ENCODE data around the gene NPHS1.
"Not testable (repeated sequence)": the region's sequence is repeated elsewhere in the genome, so short reads cannot be mapped to it uniquely, and the experiment has no call there.

Gene NPHS1

DNA sequence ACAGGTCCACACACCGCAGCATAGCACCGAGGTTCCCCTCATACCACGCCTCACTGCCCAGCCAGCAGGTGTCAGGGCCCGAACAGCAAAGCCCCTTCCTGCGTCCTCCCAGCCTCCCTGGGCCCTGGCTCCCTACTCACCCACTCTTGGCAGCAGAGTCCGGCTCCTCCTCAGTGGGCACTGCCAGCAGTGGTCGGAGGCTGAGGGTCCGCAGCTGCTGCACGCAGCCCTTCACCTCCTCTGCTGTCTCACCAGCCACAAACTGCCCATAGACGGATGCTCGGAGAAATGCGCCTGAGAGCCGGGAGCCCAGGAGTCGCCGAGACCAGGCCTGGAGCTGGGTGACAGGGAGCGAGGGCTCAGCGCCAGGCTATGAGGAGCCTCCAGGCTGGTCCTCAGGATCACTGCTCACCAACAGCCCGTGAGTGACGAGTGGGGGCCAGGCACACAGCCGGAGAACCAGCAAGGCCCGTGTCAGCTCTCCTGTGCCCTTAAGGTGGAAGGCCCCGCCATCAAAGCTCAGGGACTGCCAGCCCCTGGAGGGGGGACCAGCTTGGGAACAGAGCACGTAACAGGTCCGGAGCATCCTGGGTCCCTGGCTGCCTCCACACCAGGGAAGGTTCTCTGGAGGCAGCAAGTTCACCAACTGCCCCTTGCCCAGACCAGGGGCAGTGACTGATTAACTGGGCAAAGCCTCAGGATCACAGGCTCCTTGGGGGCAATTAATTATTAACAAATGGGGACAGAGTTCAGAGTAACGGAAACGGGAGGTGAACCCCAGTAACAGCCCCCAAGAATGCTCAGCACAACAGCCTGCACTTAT lies 39.9 kb downstream of the NPHS1 start, which contains the start of gene PRODH2:
Gene PRODH2, minus strand, starts transcription at position 626 of the 823 bp plus-strand sequence. Its CDS starts 40 bp downstream, at position 586.
- peak; percentile 36 for DNase-seq

DNA sequence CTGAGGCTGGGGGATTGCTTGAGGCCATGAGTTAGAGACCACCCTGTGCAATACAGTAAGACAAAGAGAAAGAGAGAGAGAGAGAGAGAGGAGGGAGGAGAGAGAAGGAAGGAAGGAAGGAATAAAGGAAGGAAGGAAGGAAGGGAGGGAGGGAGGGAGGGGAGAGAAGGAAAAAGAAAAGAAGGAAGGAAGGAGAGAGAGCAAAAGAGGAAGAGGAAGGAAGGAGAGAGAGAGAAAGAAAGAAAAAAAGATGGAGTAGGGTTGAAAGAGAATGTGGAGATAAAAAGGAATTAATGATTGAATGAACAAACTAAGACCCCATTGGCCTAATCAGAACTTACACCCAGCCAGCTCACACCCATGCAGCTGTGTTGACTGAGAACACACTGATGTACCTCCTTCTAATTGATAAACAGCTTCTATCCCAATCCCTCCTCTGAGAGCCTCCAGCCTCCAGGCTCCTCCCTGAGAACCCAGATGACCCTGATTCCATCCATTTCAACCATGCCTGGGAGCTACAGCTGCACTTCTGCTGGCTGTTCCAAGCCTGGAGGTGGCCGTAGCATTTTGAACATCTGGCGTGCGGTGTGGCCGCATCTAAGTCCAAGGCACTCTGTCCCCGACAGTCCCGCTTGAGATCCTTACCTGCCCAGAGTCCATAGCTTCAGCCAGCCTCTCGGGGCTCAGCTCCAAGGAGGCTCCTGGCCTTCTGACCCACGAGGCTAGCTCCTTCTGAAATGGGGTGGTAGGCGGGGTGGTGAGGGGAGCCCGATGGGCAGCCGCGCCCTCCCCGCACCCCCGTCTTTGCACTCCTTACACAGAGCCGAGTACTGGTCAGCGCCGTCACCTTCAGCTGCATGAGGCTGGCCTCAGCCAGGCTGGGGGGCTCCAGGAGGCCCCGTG lies 40.7 kb downstream of the NPHS1 start:
- DNase-seq: peak; percentile 64

GRCh38 chr19:35807633-35808032 lies 44.7 kb downstream of the NPHS1 start:
- DNase-seq: no peak

DNA sequence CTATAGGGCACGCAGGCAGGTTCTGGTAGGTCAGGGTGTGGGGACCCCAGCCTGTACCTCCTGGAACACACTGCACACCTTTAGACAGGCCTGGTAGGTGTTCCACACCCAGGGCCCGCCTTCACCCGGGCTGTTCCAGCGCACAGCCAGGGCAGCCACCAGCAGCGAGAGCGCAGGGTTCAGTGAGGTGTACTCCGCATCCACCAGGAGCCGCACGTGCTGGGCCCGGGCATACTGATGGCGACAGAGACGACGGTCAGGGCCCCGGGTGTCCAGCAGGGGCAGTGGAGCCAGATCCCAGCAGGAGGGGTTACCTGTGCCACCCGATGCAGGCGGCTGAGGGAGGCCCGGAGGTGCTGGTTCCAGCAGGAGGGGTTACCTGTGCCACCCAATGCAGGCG lies 45.7 kb downstream of the NPHS1 start:
- no peak for DNase-seq

DNA sequence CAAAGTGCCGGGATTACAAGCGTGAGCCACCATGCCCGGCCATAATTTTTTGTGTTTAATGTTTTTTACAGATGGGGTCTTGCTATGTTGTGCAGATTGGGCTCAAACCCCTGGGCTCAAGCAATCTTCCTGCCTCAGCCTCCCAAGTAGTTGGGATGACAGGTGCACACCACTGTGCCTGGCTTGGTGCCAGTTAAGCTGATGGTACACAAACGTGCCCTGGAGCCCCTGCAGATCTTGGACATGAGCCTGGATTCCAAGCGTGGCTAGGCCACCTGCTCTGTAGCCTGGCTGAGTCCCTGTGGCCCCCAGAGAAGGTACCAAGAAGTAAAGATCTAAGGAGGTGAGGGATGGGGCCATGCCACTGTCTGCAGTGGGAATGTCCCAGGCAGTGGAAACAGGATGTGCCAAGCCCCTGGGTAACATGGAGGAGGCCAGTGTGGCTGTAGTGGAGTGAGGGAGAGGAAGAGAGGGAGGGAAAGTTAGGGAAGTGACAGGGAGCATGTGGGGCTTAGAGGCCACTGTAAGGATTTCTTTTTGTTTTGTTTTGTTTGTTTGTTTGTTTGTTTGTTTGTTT lies 46.7 kb downstream of the NPHS1 start:
- peak; percentile 61 for DNase-seq

GRCh38 chr19:35801828-35802227 lies 50.5 kb downstream of the NPHS1 start:
- no peak for DNase-seq

DNA sequence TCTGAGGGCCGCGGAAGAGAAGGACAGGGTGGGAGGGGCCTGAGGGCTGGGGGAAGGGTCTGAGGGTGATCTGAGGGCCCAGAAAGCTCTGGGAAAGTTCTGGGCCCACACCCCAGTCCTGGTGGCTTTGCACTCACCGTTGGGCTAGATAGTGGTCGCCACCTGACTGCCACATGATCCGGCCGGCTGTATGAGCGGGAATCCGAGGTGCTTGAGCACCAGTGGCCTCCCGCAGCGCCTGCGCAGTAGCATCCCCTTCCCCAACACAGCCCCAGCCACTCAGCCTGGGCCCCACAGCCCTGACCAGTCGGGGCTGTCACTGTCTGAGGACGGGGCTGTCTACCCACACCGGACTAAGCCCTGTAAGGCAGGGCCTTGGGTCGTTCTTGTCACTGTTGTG lies 54.6 kb downstream of the NPHS1 start:
- DNase-seq: peak; percentile 82

GRCh38 chr19:35796645-35797542 lies 55.4 kb downstream of the NPHS1 start:
- DNase-seq: no peak

- not testable (repeated sequence) for DNase-seq
Measured at GRCh38 chr19:35795564-35795963, 56.7 kb downstream of the NPHS1 start.

GRCh38 chr19:35793381-35794165 lies 58.7 kb downstream of the NPHS1 start:
- no peak for DNase-seq

GRCh38 chr19:35792888-35793287 lies 59.4 kb downstream of the NPHS1 start:
- DNase-seq: no peak

- no peak for DNase-seq
Measured at GRCh38 chr19:35792312-35792711, 60.0 kb downstream of the NPHS1 start.

DNA sequence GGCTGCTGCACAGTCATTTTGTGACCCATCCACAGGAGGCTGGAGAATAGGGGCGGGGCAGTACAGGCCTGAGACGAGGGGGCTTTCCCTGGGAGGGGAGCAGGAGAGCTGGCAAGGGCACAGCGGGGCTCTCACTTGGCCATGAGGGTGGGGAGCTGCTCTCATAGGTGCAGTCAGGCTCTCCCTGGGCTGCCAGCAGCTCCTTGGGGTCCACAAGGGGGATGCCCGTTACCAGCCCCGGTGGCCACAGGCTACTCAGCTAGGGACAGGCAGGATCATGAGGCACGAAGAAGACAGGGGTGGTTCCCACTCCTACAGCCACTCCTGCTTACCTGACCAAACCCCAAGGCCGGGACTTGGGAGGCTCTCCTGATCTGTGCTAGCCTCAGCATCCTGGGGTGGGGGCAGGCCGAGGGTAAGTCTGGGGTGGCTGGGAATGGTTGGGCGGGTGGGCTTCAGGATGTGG lies 60.5 kb downstream of the NPHS1 start:
- no peak for DNase-seq

DNA sequence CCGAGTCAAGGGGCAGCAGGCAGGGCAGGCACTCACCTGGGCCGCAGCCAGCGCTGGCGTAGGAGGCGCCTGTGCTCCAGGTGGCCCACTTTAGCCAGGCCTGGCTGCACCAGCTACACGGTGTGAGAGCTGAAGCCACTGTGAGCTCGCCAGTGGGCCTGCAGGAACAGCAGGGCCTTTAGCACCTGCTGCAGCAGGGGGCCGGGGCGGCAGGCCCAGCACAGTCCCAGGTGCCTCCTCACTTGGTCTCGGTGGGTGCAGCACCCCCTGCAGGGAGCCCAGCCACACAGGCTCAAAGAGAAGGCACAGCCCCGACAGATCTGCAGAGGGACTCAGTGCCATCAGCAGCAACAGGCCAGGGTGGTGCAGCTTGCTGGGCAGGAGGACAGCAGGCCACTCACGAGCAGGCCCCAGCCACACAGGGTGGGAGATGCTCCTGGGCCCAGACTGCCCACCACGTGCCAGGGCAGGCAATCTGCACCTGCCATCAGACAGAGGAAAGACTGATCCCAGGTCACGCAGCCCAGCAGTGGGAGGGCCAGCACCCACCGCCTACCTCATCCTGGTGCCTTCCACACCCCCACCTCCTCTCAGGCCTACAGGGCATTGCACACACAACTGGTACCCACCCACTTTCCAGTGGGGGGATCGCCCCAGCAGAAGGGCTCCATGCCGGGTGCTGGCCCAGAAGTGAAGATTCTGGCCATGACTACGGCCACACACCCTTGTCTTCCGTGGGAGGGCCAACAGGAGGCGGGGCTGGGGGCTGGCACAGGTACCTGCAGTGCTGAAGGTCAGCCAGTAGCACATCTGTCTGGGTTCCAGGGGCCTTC lies 61.1 kb downstream of the NPHS1 start:
- peak; percentile 34 for DNase-seq

- no peak for DNase-seq
Measured at GRCh38 chr19:35789978-35790944, 62.0 kb downstream of the NPHS1 start.

GRCh38 chr19:35789195-35789977 lies 62.9 kb downstream of the NPHS1 start:
- no peak for DNase-seq

DNA sequence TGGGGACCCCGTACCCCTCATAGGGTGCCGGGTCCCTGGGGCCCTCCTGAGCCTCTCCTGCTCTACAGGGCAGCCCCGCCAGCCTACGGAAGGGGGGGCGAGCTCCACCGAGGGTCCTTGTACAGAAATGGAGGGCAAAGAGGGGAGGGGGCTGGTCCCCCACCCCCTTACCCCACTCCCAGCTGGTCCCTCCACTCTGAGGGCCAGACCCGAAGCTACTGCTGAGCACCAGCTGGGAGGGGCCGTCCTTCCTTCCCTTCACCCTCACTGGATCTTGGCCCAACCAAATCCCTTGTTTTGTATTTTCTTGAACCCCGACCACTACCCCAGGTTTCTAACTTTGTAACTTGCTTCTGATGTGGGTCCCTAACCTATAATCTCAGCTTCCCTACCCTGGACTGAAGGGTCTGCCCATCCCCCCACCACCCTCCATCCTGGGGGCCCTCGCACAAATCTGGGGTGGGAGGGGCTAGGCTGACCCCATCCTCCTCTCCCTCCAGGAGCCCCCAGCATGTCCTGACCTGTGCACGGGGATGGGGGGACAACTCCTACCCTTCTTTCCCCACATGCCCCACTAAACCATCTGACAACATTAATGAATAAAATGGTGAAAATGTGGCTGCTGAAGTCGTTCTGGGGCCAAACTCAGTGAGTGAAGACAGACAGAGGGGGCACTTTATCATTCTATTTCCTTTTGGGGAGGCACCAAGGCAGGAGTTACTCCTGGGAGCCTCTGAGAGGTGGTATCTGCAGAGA lies 63.9 kb downstream of the NPHS1 start:
- no peak for DNase-seq

Data from DMS53 (cell line).